ENCODE results near the gene PHOX2B.
"Not testable (repeated sequence)": the region's sequence is repeated elsewhere in the genome, so short reads cannot be mapped to it uniquely, and the experiment has no call there.

The PHOX2B gene

GRCh38 chr4:41750121-41750625 lies 1.6 kb upstream of the PHOX2B start:
- Histone ChIP-seq H3K27ac (no peak overlapping the region), H3K4me3 (no peak overlapping the region)

- Histone ChIP-seq H3K27ac (no peak overlapping the region), H3K4me3 (no peak overlapping the region)
Measured at GRCh38 chr4:41749631-41750039, 1.1 kb upstream of the PHOX2B start.

GRCh38 chr4:41748074-41748570 lies 403 bp downstream of the PHOX2B start:
- Histone ChIP-seq H3K27ac (no peak overlapping the region), H3K4me3 (no peak overlapping the region)

- Histone ChIP-seq H3K27ac (no peak overlapping the region), H3K4me3 (no peak overlapping the region)
Measured at GRCh38 chr4:41747230-41748055, 1.1 kb downstream of the PHOX2B start.

GRCh38 chr4:41746440-41747229 lies 1.9 kb downstream of the PHOX2B start:
- no peak overlapping the region for H3K27ac ChIP-seq
- H3K4me3 ChIP-seq: no peak overlapping the region

GRCh38 chr4:41746025-41746439 lies 2.5 kb downstream of the PHOX2B start:
- no peak overlapping the region for H3K4me3 ChIP-seq

GRCh38 chr4:41745292-41746024 lies 3.1 kb downstream of the PHOX2B start:
- Histone ChIP-seq H3K4me3 (no peak overlapping the region), H3K27ac (no peak overlapping the region)

More at GRCh38 chr4:41746025-41746439, 2.5 kb downstream of the PHOX2B start:
- no peak overlapping the region for H3K27ac ChIP-seq

GRCh38 chr4:41744572-41745291 lies 3.8 kb downstream of the PHOX2B start:
- Histone ChIP-seq H3K27ac (no peak overlapping the region), H3K4me3 (no peak overlapping the region)

- H3K4me3 ChIP-seq: no peak overlapping the region
- H3K27ac ChIP-seq: no peak overlapping the region
Measured at GRCh38 chr4:41741354-41741753, 7.2 kb downstream of the PHOX2B start.

- not testable (repeated sequence) for H3K27ac ChIP-seq, H3K4me3 ChIP-seq
Measured at GRCh38 chr4:41737491-41737890, 11.0 kb downstream of the PHOX2B start.

GRCh38 chr4:41734371-41734770 lies 14.2 kb downstream of the PHOX2B start:
- Histone ChIP-seq H3K4me3 (no peak overlapping the region), H3K27ac (no peak overlapping the region)

- no peak overlapping the region for H3K4me3 ChIP-seq
Measured at GRCh38 chr4:41731569-41732126, 16.9 kb downstream of the PHOX2B start.

GRCh38 chr4:41728573-41728913 lies 20.0 kb downstream of the PHOX2B start:
- no peak overlapping the region for H3K27ac ChIP-seq
- H3K4me3 ChIP-seq: no peak overlapping the region

More at GRCh38 chr4:41731569-41732126, 16.9 kb downstream of the PHOX2B start:
- H3K27ac ChIP-seq: no peak overlapping the region

- no peak overlapping the region for H3K27ac ChIP-seq
- H3K4me3 ChIP-seq: no peak overlapping the region
Measured at GRCh38 chr4:41727861-41728572, 20.5 kb downstream of the PHOX2B start.

GRCh38 chr4:41725254-41725653 lies 23.3 kb downstream of the PHOX2B start:
- no peak overlapping the region for H3K4me3 ChIP-seq

GRCh38 chr4:41723286-41723685 lies 25.2 kb downstream of the PHOX2B start:
- Histone ChIP-seq H3K27ac (no peak overlapping the region), H3K4me3 (no peak overlapping the region)

More at GRCh38 chr4:41725254-41725653, 23.3 kb downstream of the PHOX2B start:
- no peak overlapping the region for H3K27ac ChIP-seq

- no peak overlapping the region for H3K4me3 ChIP-seq
- H3K27ac ChIP-seq: no peak overlapping the region
Measured at GRCh38 chr4:41722181-41722580, 26.3 kb downstream of the PHOX2B start.

- no peak overlapping the region for H3K4me3 ChIP-seq
Measured at GRCh38 chr4:41719417-41719816, 29.1 kb downstream of the PHOX2B start.

More at GRCh38 chr4:41719417-41719816, 29.1 kb downstream of the PHOX2B start:
- no peak overlapping the region for H3K27ac ChIP-seq
